ENCODE measurements around the gene APPL1. TPM values are rescaled to one million over a fixed set of nuclear protein-coding genes. Genes with fewer than 3 reads are reported as not detected.

The APPL1 gene
- total RNA-seq, 1 experiment from 2014 or later: 34.6 TPM

- Histone ChIP-seq H3K36me3 (ENCODE audit: low read depth, low read length) (peaks cover 7% of the 10 kb centered on the region; the same call in 1 of the 2 replicates), H4K20me1 (ENCODE audit: low read length) (no peaks in the 10 kb centered on the region), H3K79me2 (ENCODE audit: low read length) (no peaks in the 10 kb centered on the region), H3K4me1 (ENCODE audit: insufficient read depth, low read length) (no peaks in the 10 kb centered on the region), H3K4me3 (ENCODE audit: low read length) (no peak overlapping the region), H3K9me3 (ENCODE audit: low read length) (no peaks in the 10 kb centered on the region), H3K27ac (ENCODE audit: low read length) (no peak overlapping the region), H3K9me2 (replicated peaks; ENCODE audit: low read length) (no peaks in the 10 kb centered on the region), H2AFZ (ENCODE audit: low read length) (no peak overlapping the region), H3K27me3 (ENCODE audit: low read length) (no peaks in the 10 kb centered on the region), H3K4me2 (ENCODE audit: low read length) (no peak overlapping the region), H3K9ac (ENCODE audit: low read length) (no peak overlapping the region), H3F3A (ENCODE audit: low read length, unreplicated experiment) (no peaks in the 10 kb centered on the region)
- ChIA-PET CTCF (no interaction called here), POLR2A (ENCODE audit: unreplicated experiment) (no interaction called here)
- intact Hi-C loops (cut with micrococcal nuclease): no loop called here
- no peak for DNase-seq
- no peak for ATAC-seq
- BruUV-seq (replicated peaks): no TSS peak
- TF ChIP-seq, protein P1, sequence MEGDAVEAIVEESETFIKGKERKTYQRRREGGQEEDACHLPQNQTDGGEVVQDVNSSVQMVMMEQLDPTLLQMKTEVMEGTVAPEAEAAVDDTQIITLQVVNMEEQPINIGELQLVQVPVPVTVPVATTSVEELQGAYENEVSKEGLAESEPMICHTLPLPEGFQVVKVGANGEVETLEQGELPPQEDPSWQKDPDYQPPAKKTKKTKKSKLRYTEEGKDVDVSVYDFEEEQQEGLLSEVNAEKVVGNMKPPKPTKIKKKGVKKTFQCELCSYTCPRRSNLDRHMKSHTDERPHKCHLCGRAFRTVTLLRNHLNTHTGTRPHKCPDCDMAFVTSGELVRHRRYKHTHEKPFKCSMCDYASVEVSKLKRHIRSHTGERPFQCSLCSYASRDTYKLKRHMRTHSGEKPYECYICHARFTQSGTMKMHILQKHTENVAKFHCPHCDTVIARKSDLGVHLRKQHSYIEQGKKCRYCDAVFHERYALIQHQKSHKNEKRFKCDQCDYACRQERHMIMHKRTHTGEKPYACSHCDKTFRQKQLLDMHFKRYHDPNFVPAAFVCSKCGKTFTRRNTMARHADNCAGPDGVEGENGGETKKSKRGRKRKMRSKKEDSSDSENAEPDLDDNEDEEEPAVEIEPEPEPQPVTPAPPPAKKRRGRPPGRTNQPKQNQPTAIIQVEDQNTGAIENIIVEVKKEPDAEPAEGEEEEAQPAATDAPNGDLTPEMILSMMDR (conservative IDR thresholded peaks at IDR 0.05; ENCODE audit: low read depth, low read length): no peak
- TF ChIP-seq EZH2phosphoT487 (IDR thresholded peaks at IDR 0.05; ENCODE audit: borderline replicate concordance, low read length) (no peak), EZH2 (IDR thresholded peaks at IDR 0.05; ENCODE audit: low read length, unreplicated experiment) (no peak)
Observed at GRCh38 chr3:57274845-57275244, 47.3 kb downstream of the APPL1 start.

- no peak overlapping the region for H2AFZ ChIP-seq (ENCODE audit: low read length)
- no peaks in the 10 kb centered on the region for H3K9me2 ChIP-seq (replicated peaks; ENCODE audit: low read length)
- no peak overlapping the region for H3K4me2 ChIP-seq (ENCODE audit: low read length)
- no peaks in the 10 kb centered on the region for H3F3A ChIP-seq (ENCODE audit: low read length, unreplicated experiment)
- intact Hi-C loops (cut with micrococcal nuclease): no loop called here
- H3K4me1 ChIP-seq (ENCODE audit: insufficient read depth, low read length): no peaks in the 10 kb centered on the region
- H3K4me3 ChIP-seq (ENCODE audit: low read length): no peak overlapping the region
- TF ChIP-seq EZH2phosphoT487 (IDR thresholded peaks at IDR 0.05; ENCODE audit: borderline replicate concordance, low read length): no peak
- TF ChIP-seq, protein P1 (conservative IDR thresholded peaks at IDR 0.05; ENCODE audit: low read depth, low read length): no peak
- TF ChIP-seq EZH2 (IDR thresholded peaks at IDR 0.05; ENCODE audit: low read length, unreplicated experiment): no peak
- no peaks in the 10 kb centered on the region for H3K79me2 ChIP-seq (ENCODE audit: low read length)
- H3K27me3 ChIP-seq (ENCODE audit: low read length): no peaks in the 10 kb centered on the region
- peaks cover 3% of the 10 kb centered on the region; the same call in 1 of the 2 replicates for H3K36me3 ChIP-seq (ENCODE audit: low read depth, low read length)
- BruUV-seq (replicated peaks): no TSS peak
- ChIA-PET CTCF (no interaction called here), POLR2A (ENCODE audit: unreplicated experiment) (no interaction called here)
- H3K27ac ChIP-seq (ENCODE audit: low read length): no peak overlapping the region
- H3K9me3 ChIP-seq (ENCODE audit: low read length): no peaks in the 10 kb centered on the region
- DNase-seq (no peak), ATAC-seq (no peak)
- H3K9ac ChIP-seq (ENCODE audit: low read length): no peak overlapping the region
- no peaks in the 10 kb centered on the region for H4K20me1 ChIP-seq (ENCODE audit: low read length)
Observed at GRCh38 chr3:57275393-57275792, 47.9 kb downstream of the APPL1 start.

GRCh38 chr3:57278237-57278636 lies 50.7 kb downstream of the APPL1 start:
- Histone ChIP-seq H3K9me3 (ENCODE audit: low read length) (no peaks in the 10 kb centered on the region), H3K4me1 (ENCODE audit: insufficient read depth, low read length) (peaks cover 8% of the 10 kb centered on the region), H3K4me2 (ENCODE audit: low read length) (no peak overlapping the region), H3K27ac (ENCODE audit: low read length) (no peak overlapping the region), H2AFZ (ENCODE audit: low read length) (no peak overlapping the region), H3K4me3 (ENCODE audit: low read length) (no peak overlapping the region), H3F3A (ENCODE audit: low read length, unreplicated experiment) (no peaks in the 10 kb centered on the region), H3K36me3 (ENCODE audit: low read depth, low read length) (no peaks in the 10 kb centered on the region; the same call in 1 of the 2 replicates), H3K27me3 (ENCODE audit: low read length) (no peaks in the 10 kb centered on the region), H3K9ac (ENCODE audit: low read length) (no peak overlapping the region), H3K9me2 (replicated peaks; ENCODE audit: low read length) (no peaks in the 10 kb centered on the region), H4K20me1 (ENCODE audit: low read length) (no peaks in the 10 kb centered on the region), H3K79me2 (ENCODE audit: low read length) (no peaks in the 10 kb centered on the region)
- TF ChIP-seq EZH2phosphoT487 (IDR thresholded peaks at IDR 0.05; ENCODE audit: borderline replicate concordance, low read length) (no peak), EZH2 (IDR thresholded peaks at IDR 0.05; ENCODE audit: low read length, unreplicated experiment) (no peak)
- TF ChIP-seq, protein P1 (conservative IDR thresholded peaks at IDR 0.05; ENCODE audit: low read depth, low read length): no peak
- intact Hi-C loops (cut with micrococcal nuclease): no loop called here
- no peak for DNase-seq
- POLR2A ChIA-PET (ENCODE audit: unreplicated experiment): no interaction called here
- CTCF ChIA-PET: no interaction called here
- BruUV-seq (replicated peaks): no TSS peak
- ATAC-seq: no peak

Data from PC-3 (cell line).